Activated naive CD4-positive, alpha-beta T cell treated with anti-CD3 and anti-CD28 coated beads, Interleukin-2, amount 50 U/mL, for 72 hours (primary cell): Measurements from ENCODE around the gene FOXF1. TPM values are rescaled to one million over a fixed set of nuclear protein-coding genes. Genes with fewer than 3 reads are reported as not detected.
A peak's percentile ranks its signal among the peaks of the same experiment; 100 is the strongest.

ENCODE experiments used
- ATAC-seq, 2 donors: fragments of 150-1000 bp; cut with Tn5 transposase; 2 replicates each; pipeline ENCODE4 v1.10.0; 2021; ENCODE audit warnings: mild to moderate bottlenecking in 2 of 2, moderate library complexity in 2 of 2
- DNase-seq, 2 donors: peaks; one replicate each; pipeline ENCODE4 v3.0.0; 2021 to 2022; ENCODE audit warnings: low spot score in 2 of 2
- H3K27ac Mint-ChIP-seq, 2 donors: one replicate each; pipeline ENCODE4 v1.8.0; 2022; ENCODE audit warnings: mild to moderate bottlenecking in 2 of 2, mixed read lengths in 2 of 2
- H3K36me3 Mint-ChIP-seq, 2 donors: one replicate each; pipeline ENCODE4 v1.8.0; 2022; ENCODE audit warnings: mixed read lengths in 2 of 2
- H3K9me3 Mint-ChIP-seq, 2 donors: one replicate each; pipeline ENCODE4 v1.8.0; 2022; ENCODE audit warnings: mixed read lengths in 2 of 2
- total RNA-seq, 2 donors: library from RNA; stranded (reverse); gene quantifications; one replicate each; pipeline ENCODE4 v1.2.3, GENCODE V29; 2022

FOXF1 gene
- total RNA-seq, 2 donors from 2014 or later: not detected

DNA sequence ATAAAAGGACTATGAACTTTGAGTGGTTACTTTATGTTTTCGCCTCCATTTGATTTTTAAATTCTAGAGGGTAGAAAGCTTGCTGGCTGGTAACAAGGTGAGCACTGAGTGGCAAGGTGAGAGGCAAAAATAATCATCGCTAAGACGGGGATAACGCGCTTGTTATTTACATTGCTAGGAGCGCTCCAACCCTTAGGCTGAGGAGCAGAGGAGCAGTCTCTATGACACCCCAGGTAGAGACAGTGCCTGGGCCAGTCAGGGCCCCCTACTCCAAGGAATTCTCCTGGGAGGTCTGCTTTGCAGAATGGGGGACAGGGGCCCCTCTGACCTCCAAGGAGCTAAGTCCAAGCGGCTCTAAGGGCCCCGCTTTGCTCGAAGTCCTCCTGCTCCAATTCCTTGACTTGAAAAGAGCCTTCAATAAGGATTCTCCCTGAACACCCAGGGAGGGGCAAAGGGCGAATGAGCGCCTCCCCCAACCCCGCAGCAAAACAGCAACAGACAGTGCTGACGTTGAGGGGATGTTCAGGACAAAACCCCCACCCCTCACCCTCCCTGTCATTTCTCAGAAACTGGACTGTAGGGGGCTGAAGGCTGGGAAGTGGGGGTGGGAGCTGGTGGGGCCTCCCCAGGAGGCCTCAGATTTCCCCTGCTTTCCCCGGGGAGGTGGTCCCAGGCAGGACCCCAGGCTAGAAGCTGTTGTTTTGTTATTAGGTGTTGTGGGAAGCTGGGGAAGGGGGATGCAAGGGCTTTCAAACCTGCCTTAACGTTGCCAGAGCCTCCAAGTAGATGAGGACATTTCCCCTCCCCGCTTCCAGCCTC, 10.2 kb upstream of the FOXF1 start:
- DNase-seq: no peak
- ATAC-seq: no peak
- Mint-ChIP-seq H3K9me3 (no peaks in the 10 kb centered on the region), H3K27ac (no peak overlapping the region), H3K36me3 (no peaks in the 10 kb centered on the region)

DNA sequence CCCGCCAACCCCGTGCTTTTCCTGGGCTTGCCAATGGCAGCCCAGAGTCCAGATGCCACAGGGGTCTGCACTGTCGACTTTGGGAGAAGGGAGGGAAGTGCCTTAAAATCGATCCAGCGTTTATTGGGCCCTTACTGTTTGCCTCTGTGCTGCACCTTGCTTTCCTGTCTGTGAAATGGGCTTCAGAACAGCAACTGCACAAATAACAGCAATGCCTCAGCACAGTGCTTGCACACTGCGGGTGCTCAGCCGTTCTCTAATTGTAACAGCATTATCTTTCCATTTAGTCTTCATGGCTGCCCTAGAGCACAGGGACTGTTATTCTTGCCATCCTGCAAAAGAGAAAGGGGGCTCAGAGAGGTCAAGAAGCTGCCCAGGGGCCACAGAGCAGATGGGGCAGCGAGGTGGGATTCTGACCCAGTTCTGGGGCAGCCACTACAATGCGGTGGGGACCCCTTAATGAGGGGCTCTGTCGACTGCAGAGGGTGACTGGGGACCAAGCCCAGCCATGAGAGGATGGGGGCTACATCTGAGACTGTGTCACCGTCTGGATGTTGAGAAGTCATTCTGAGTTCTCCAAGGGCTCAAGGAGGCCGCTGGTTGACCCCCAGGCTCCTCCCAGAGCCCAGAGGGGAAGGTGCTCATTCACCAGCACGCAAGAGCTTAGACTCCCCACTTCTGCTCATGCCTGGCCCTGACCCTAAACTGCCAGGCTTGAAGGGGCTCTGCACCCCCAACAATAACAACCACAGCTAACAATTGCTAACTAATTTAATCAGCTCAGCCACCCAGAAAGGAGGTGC, 9.4 kb upstream of the FOXF1 start:
- no peak overlapping the region for H3K27ac Mint-ChIP-seq

DNA sequence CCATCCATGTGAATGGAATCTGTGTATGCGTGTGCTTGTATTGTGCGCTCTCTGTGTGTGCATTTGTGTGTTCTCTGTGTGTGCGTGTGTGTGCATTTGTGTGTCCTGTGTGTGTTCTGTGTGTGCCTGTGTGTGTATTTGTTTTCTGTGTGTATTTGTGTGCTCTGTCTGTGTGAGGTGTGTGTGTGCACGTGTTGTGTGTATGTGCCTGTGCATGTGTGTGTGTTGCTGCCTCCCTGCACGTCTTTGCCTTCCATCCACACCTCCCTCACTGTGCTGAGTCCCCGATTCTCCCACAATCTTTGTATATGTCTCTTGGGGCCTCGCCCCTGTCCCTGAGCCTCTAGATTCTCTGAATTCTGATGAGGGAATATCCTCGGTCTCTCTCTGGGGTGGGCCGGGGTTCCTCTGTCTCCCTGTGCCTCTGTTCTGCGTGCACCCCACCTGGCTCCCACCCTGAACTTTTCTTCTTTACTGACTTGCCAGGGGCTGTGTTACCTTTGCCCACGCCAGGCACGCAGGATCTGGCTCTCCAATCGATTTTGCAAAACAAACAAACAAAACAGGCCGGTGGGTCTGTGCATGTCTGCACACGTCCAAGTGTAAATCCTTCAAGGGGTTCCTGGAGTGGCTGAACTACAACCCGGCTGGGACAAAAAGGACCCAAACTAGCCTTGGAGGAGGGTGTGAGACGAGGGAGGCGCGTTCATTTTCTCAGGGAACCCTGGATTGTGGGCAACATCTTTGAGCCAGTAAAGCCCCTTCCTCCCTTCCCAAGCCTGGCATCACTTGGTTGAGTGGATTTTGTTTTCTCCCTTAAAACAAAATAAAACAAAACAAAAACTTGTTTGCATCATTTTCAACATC, 8.1 kb upstream of the FOXF1 start:
- ATAC-seq (no peak), DNase-seq (no peak)
- H3K36me3 Mint-ChIP-seq: no peaks in the 10 kb centered on the region
- H3K9me3 Mint-ChIP-seq: no peaks in the 10 kb centered on the region
- no peak overlapping the region for H3K27ac Mint-ChIP-seq

More for the DNA sequence above, 9.4 kb upstream of the FOXF1 start:
- Mint-ChIP-seq H3K36me3 (no peaks in the 10 kb centered on the region), H3K9me3 (no peaks in the 10 kb centered on the region)
- ATAC-seq (no peak), DNase-seq (no peak)

DNA sequence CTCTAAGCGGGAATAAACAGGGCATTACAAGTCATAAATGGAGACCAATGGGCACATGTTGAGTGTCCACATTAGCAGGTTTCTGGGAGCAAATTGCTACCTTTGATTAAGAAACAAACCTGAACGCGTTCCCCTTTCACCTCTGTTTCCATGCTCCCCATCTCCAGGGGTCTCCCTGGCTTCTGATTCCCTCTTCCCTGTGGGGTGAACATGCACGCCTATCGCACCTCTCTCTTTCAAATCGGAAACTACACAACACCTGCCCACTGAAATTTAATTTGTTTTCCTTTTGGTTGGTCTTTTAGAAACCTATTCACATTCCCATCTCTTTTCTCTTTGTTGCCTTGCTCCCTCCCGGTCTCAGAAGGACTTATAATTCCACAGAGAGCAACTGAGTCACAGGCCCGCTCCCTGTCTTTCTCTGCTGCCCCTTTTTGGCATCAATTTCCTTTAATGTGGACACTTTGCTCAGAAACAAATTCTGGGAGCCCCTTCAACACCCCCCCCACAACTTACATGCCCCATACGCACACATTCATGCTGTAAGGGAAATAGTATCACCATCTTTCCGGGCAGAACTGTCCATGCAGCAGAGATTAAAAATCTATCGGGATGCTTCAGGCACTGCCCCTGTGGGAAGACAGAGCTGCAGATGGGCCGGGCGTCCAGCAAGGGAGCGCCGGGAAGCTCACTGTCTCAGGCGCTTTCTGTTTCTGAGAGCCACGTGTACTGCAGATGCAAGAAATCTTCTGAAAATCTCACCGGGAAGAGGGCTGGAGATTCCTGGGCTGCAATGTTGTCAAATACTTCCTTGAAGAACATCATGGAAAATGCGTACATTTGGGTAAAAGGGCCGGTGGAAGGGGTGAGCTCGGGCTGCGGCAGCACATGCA, 7.2 kb upstream of the FOXF1 start:
- ATAC-seq (no peak), DNase-seq (no peak)
- Mint-ChIP-seq H3K27ac (no peak overlapping the region), H3K36me3 (peaks cover 7 to 8% of the 10 kb centered on the region in 2 donors), H3K9me3 (no peaks in the 10 kb centered on the region)

DNA sequence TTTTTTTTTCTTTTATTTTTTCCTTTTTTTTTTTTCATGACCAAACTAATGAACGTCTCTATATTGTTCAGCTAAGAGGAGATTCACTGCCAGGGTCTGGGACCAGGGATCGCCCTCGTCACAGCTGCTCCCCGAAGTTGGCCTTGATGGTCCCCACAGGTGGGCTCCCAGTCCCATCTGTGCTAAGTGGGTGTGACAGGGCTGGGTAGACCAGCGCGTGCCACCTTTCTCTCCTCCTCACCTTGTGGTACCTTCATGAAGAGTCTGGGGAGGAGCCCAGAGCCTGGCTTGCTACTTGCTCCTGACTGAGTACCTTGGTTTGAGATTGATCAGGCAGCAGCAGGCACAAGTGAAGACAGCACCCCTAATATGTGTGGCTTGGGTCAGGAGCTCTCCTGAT, 6.5 kb upstream of the FOXF1 start:
- H3K9me3 Mint-ChIP-seq: no peaks in the 10 kb centered on the region
- DNase-seq: no peak
- no peak for ATAC-seq
- no peak overlapping the region for H3K27ac Mint-ChIP-seq
- H3K36me3 Mint-ChIP-seq: peaks cover 7 to 8% of the 10 kb centered on the region in 2 donors

DNA sequence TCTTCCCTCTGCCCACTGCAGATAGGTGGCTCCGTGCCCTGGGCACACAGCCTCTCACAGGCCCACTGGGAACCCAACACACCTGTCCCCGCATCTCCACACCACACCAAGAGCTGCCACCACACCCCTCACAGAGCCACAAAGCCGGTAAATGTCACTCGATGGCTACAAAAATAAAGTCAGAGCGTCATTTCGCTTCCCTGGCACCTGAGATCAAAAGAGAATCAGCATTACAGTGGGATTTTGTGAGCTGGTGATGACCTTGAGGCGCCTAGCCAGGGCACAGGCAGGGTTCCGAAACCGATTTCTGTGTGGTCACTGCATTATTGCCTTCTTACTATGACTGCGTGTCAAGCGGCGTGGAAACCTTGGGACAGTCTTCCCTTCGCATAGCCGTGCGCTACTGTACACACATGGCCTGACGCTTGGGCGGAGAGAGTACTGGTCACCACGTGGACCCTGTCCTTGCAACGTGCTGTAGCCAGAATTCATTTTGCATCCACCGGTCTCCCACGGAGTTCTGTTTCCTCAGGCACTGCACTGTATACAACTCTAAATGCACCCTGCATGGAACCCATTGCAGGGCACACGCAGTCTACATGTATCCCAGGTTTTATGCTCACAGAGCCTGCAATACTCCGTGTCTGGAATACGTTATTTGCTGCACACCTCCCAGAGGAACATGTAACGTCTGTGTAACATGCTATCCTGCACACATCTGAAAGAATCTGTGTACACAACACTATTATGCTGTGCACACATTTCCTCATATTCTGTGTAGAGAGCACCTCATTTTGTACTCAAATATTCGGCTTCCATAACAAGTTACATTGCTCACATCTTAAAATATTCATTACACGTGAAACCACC, 5.8 kb upstream of the FOXF1 start:
- no peak for DNase-seq
- H3K27ac Mint-ChIP-seq: peak overlapping the region in 1 of 2 donors; percentile 14
- peaks cover 7 to 8% of the 10 kb centered on the region in 2 donors for H3K36me3 Mint-ChIP-seq
- H3K9me3 Mint-ChIP-seq: no peaks in the 10 kb centered on the region
- no peak for ATAC-seq

DNA sequence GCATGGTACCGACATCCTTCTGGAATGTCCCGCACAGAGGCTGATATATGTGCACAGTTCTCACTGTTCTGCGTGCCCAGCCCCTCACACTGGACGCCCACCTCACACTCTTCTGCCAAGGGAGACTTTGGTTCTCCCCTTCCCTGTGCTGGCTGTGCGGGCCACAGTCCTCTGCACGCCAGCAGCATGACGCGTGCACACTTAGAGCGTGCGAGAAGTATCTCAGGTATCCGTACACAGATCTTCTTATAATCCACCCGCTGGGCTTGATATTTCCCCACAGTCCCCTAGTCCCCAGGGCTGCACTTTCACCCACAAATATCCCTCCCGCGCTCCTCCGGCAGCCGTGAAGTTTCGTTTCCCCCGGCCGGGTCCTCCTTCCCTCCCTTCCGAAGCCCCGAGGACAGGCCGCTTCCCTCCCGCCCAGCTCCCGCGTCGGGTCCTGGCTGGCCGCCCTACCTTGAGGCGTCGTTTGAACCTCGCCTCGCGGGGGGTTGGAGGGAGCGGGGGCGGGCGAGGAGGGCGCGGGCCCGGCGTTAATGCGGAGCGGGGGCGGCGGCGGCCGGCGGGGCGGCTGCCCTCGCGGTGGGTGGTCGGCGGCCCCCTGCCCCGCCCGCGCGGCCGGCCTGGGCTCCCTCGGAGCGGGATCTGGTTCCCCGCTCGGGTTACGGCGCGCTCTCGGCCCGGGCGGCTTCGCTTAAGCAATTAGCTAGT, 5.0 kb upstream of the FOXF1 start:
- no peak for DNase-seq
- no peak overlapping the region for H3K27ac Mint-ChIP-seq
- H3K9me3 Mint-ChIP-seq: no peaks in the 10 kb centered on the region
- H3K36me3 Mint-ChIP-seq: peaks cover 7 to 8% of the 10 kb centered on the region in 2 donors
- ATAC-seq: no peak

DNA sequence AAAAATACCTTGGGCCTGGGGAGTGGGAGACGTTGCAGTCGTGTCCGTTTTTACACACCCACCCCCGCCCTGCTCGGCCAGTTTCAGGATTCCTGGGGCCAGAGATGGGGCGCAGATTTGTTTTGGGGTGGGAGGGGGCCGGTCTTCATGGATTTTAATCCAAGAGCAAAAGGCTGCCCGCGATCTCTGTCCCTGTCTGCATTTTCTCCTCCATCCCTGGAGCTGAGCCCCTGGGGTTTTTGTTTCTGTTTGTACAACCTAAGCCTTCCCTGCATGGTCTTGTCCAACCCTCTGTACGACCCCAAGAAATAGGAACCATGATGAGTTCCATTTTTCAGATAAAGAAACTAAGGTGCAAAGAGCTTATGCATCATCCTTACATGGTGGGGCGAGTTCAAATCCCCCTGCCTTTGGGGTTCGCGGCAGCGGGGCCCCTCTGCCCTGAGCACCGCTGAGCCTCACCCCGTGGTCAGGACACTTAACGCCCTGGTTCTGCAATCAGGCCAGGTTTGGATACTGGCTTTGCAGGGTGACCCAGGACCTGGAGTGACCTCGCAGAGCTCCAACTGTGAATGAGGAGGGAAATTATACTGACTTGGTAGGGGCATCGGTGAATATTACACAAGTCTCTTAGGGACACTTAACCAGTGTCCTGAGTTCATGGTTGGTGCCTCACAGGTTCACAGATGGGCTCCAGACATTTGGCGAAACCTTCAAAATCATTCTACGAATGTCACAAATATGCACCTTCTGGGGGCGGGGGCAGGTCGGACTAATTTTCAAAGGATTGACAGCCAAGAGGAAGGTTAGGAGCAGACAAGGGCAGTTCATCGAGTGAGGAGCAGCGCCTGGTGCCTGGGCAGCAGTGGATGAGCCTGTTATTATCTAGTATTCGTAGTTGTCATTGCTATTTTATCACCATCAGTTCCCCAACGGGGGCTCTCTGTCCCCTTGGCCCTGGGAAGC, 4.1 kb upstream of the FOXF1 start:
- no peak for ATAC-seq

DNA sequence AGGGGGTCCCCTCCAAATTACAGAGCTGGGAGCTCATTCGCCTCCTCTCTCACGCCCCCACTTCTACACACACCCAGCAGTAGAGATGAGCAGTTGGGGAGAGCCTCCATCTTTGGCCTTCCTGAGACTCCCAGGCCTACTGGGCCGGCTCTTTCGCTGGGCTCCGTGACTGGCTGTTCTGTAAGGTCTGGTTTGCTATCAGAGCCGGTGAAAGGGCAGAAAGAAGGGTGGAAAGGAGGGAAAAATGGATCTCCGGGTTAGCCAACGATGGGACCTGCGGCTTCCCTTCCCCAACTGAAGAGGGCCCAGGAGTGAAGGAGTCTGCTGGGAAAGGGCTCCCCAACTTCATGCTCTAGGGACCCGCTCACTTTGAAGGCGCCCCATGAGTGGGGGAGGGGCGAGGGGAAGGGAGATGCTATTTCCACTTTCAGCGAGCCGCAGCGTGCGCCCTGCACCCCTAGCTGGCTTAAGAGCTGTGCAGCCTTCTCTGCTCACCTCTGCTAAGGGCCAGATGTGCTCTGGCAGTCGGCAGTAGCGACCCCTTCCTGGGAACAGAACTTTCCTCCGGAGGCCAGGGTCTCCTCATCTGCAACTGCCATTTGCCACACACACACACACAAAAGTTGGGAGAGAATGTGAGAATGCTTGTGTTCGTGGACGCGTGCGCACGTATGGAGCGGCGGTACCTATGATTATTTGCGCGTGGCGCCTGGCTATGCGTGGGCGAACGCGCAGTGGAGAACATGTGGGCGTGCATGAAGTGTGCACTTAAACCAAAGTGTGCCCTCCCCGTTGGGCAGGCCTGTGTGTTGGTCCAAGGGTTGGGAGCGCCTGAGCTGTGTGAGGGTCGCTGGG, 2.9 kb upstream of the FOXF1 start:
- ATAC-seq: no peak
- no peak for DNase-seq
- Mint-ChIP-seq H3K36me3 (peaks cover 7 to 8% of the 10 kb centered on the region in 2 donors), H3K27ac (peak overlapping the region in 1 of 2 donors; percentile 90), H3K9me3 (no peaks in the 10 kb centered on the region)

More for the DNA sequence above, 4.1 kb upstream of the FOXF1 start:
- peak overlapping the region in 1 of 2 donors; percentile 88 for H3K27ac Mint-ChIP-seq
- no peak for DNase-seq
- H3K36me3 Mint-ChIP-seq: peaks cover 7 to 8% of the 10 kb centered on the region in 2 donors
- no peaks in the 10 kb centered on the region for H3K9me3 Mint-ChIP-seq

DNA sequence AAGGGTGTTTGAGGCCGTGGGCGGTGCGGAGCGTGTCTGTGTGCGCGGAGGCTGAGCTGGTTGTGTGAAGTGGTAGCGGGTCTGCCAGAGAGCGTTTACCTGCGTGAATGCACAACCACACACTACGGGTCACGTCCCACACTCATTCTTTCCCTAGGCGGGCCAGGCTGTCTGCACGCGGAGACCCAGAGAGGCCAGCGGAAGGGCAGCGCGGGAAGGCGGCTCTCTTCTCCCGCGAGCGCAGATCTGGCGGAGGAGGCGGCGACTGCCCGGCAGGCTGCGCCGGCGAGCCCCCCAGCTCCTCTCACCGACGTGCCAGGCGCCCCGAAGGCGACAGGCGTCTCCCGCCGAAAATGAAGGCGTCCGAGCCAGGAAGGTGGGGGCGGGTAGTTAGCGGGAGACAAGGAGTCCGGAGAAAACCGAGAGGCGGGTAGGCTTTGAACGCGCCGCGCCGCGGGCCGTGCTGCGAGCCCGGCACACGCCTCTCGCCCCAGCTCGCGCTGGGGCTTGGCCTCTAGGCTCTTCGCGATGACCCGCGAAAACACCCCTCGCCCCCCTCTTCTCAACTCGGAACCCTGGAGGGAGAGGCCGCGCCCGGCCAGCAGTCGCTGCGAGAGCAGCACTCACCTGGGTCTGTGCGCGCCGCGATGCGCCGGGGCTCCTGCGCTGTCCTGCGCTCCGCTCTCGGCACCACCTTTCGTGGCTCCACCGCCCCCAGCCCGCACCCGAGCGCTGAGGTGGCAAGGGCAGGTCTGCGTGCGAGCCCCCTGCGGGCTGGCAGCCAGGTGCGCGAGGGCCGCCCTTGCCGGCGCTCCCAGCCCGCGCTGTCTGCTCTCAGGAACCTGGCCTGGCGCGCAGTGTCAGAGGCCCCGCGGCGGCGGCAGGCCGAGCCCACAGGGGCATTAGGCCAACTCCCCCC, 2.0 kb upstream of the FOXF1 start:
- H3K27ac Mint-ChIP-seq: peak overlapping the region in 1 of 2 donors; percentile 90
- ATAC-seq (no peak), DNase-seq (peak in 1 of 2 donors; percentile 13)
- no peaks in the 10 kb centered on the region for H3K9me3 Mint-ChIP-seq
- peaks cover 7 to 8% of the 10 kb centered on the region in 2 donors for H3K36me3 Mint-ChIP-seq

DNA sequence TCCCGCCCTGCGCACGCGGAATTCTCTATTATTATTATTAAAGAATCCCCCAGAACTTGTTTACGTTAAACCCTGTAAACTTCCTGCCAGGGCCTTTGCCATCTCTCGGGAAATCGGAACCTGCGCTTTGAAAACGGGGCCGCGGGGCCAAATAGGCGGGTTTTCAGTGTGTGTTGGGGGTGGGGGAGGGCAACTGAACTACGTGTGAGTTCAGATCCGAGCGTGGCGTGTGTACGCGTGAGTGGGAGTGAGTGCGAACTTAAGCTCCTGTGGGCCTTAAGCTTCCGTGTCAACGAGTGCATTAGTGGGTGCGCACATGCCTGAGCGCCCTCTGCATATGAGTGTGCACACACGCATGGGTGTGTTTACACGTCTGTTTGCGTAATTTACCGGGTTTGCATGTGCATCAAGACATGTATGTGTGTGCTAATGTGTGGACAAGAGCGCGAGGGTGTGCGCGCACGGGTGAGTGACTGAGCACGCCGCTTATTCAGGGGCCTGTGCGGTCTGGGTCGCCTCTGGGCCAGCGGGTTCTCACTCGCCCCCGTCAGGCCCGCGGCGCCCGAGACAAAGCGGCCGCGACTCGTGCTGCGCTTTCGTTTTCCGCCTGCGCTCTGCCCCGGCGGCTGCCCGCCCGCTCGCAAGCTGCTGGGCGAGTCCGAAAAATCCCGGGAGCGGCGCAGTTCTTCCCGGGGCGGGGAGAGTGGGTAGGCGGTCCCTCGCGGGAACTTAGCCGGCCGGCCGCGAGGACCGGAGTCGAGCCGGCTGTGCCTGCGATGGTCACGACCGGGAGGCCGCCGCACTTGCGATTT, 1.2 kb upstream of the FOXF1 start:
- peak in 1 of 2 donors; percentile 31 for DNase-seq
- peak in 1 of 2 donors; percentile 36 for ATAC-seq
- Mint-ChIP-seq H3K27ac (peak overlapping the region in 1 of 2 donors; percentile 22), H3K36me3 (peaks cover 7 to 12% of the 10 kb centered on the region in 2 donors), H3K9me3 (no peaks in the 10 kb centered on the region)
